Endodermal cell (in vitro differentiated cells): ENCODE results near the gene SEMA4A. TPM values are rescaled to one million over a fixed set of nuclear protein-coding genes. Genes with fewer than 3 reads are reported as not detected.
"Not testable (repeated sequence)": the region's sequence is repeated elsewhere in the genome, so short reads cannot be mapped to it uniquely, and the experiment has no call there.

ENCODE experiments used
- DNase-seq: peaks from one replicate; pipeline ENCODE4 v3.0.0-alpha.2; 2017
- H3K27ac ChIP-seq: 2 replicates; pipeline ENCODE4 v1.5.1; 2013; ENCODE audit warnings: mild to moderate bottlenecking, low read depth, low read length, moderate library complexity
- H3K27me3 ChIP-seq: 2 replicates; pipeline ENCODE4 v1.6.1; 2013; ENCODE audit warnings: mild to moderate bottlenecking, low read length, moderate library complexity; ENCODE audit not compliant: insufficient read depth, control insufficient read depth, poor library complexity, severe bottlenecking
- H3K36me3 ChIP-seq: 2 replicates; pipeline ENCODE4 v1.7.0; 2013; ENCODE audit warnings: mild to moderate bottlenecking, low read length, moderate library complexity; ENCODE audit not compliant: control insufficient read depth, insufficient read depth
- H3K4me1 ChIP-seq: one replicate; pipeline ENCODE4 v1.7.0; 2013; ENCODE audit warnings: low read length; ENCODE audit not compliant: control insufficient read depth, insufficient read depth
- H3K4me3 ChIP-seq: 2 replicates; pipeline ENCODE4 v1.5.1; 2013; ENCODE audit warnings: mild to moderate bottlenecking, low read length, moderate library complexity
- H3K9ac ChIP-seq: 2 replicates; pipeline ENCODE4 v1.6.1; 2013; ENCODE audit warnings: mild to moderate bottlenecking, low read length, moderate library complexity; ENCODE audit not compliant: poor library complexity, severe bottlenecking; ENCODE audit errors: extremely low read depth
- H3K9me3 ChIP-seq: 2 replicates; pipeline ENCODE4 v1.6.1; 2013; ENCODE audit warnings: mild to moderate bottlenecking, low read length, moderate library complexity; ENCODE audit not compliant: control insufficient read depth
- H3K27ac Mint-ChIP-seq: 2 replicates; pipeline ENCODE4 v1.8.0; 2020; ENCODE audit warnings: mixed read lengths
- H3K27me3 Mint-ChIP-seq: 2 replicates; pipeline ENCODE4 v1.8.0; 2021; ENCODE audit warnings: mild to moderate bottlenecking, mixed read lengths; ENCODE audit not compliant: insufficient read depth
- H3K36me3 Mint-ChIP-seq: 2 replicates; pipeline ENCODE4 v1.8.0; 2020; ENCODE audit warnings: low read depth, mixed read lengths
- H3K4me1 Mint-ChIP-seq: 2 replicates; pipeline ENCODE4 v1.8.0; 2020; ENCODE audit warnings: mixed read lengths
- H3K4me3 Mint-ChIP-seq: 2 replicates; pipeline ENCODE4 v1.8.0; 2020; ENCODE audit warnings: mild to moderate bottlenecking, moderate library complexity, mixed read lengths
- H3K9me3 Mint-ChIP-seq: 2 replicates; pipeline ENCODE4 v1.8.0; 2020; ENCODE audit warnings: mild to moderate bottlenecking, mixed read lengths
- CTCF ChIP-seq: fragments of 200-600 bp; sonication (generic); conservative IDR thresholded peaks from 2 replicates; pipeline ENCODE4 v1.5.0; 2021; ENCODE audit warnings: antibody characterized with exemption, mild to moderate bottlenecking
- WGBS, 2 experiments: methylation state at CpG; one replicate each; pipeline versions ENCODE4 v1.1.5 to v1.1.7; 2013; ENCODE audit warnings: missing lambda C conversion rate in 2 of 2, mixed read lengths in 1 of 2; ENCODE audit not compliant: insufficient coverage in 1 of 2, insufficient read length in 1 of 2; 5-methylcytosine and 5-hydroxymethylcytosine counted together
- total RNA-seq, 2 donors: library from RNA; stranded (reverse); fragmentation: NEBNext Ultra II Directional in 1 of 2; extraction: Animal tissue kit (Norgen Biotek cat#: 25700) in 1 of 2; gene quantifications; 2 replicates in 1 of 2; 3 replicates in 1 of 2; pipeline ENCODE4 v1.2.1, GENCODE V29; 2021

SEMA4A gene
- total RNA-seq, 2 donors from 2014 or later = 6.4 to 10.3 TPM

- Mint-ChIP-seq H3K9me3 (no peaks in the 10 kb centered on the region), H3K36me3 (peaks cover 5% of the 10 kb centered on the region), H3K4me3 (peak overlapping the region; percentile 3), H3K27ac (peak overlapping the region; percentile 94), H3K27me3 (no peaks in the 10 kb centered on the region), H3K4me1 (peaks cover 38% of the 10 kb centered on the region)
- peak overlapping the region; percentile 92 for H3K27ac ChIP-seq
- WGBS, 2 experiments = 37 to 38% methylated on average over 12 to 14 of the region's 14 CpGs
- peak; percentile 96 for DNase-seq
- H3K9ac ChIP-seq = peak overlapping the region; percentile 61
- peaks cover 28% of the 10 kb centered on the region for H3K4me1 ChIP-seq
- H3K9me3 ChIP-seq = no peaks in the 10 kb centered on the region
- peak overlapping the region; percentile 37 for H3K4me3 ChIP-seq
- peaks cover 26% of the 10 kb centered on the region for H3K36me3 ChIP-seq
- H3K27me3 ChIP-seq = no peaks in the 10 kb centered on the region
- peak; percentile 75 for TF ChIP-seq CTCF
These were observed 29.8 kb upstream of the SEMA4A start for GRCh38 chr1:156123356-156124196.

- Mint-ChIP-seq H3K4me1 (peaks cover 49% of the 10 kb centered on the region), H3K36me3 (peaks cover 4% of the 10 kb centered on the region), H3K27ac (peak overlapping the region; percentile 94), H3K4me3 (no peak overlapping the region), H3K27me3 (no peaks in the 10 kb centered on the region), H3K9me3 (no peaks in the 10 kb centered on the region)
- no peak for TF ChIP-seq CTCF
- no peaks in the 10 kb centered on the region for H3K9me3 ChIP-seq
- no peak overlapping the region for H3K9ac ChIP-seq
- H3K27me3 ChIP-seq = no peaks in the 10 kb centered on the region
- peaks cover 26% of the 10 kb centered on the region for H3K36me3 ChIP-seq
- peak overlapping the region; percentile 12 for H3K27ac ChIP-seq
- DNase-seq = peak; percentile 70
- no peak overlapping the region for H3K4me3 ChIP-seq
- H3K4me1 ChIP-seq = peaks cover 33% of the 10 kb centered on the region
- WGBS, 2 experiments = 93 to 94% methylated on average over 11 to 17 of the region's 17 CpGs
These were observed 28.6 kb upstream of the SEMA4A start for GRCh38 chr1:156124557-156125483.

GRCh38 chr1:156125544-156125943, 27.8 kb upstream of the SEMA4A start:
- WGBS, 2 experiments = 93 to 98% methylated on average over 7 to 10 of the region's 10 CpGs
- not testable (repeated sequence) for H3K4me3 ChIP-seq, H3K9me3 ChIP-seq, DNase-seq, H3K4me3 Mint-ChIP-seq, H3K9me3 Mint-ChIP-seq, H3K27me3 ChIP-seq, H3K9ac ChIP-seq, H3K27me3 Mint-ChIP-seq, H3K27ac Mint-ChIP-seq, H3K36me3 Mint-ChIP-seq, H3K27ac ChIP-seq
- peaks cover 34% of the 10 kb centered on the region for H3K4me1 ChIP-seq
- peaks cover 51% of the 10 kb centered on the region for H3K4me1 Mint-ChIP-seq
- peaks cover 20% of the 10 kb centered on the region for H3K36me3 ChIP-seq
